ENCODE results near the gene PDE4D. TPM values are rescaled to one million over a fixed set of nuclear protein-coding genes. Genes with fewer than 3 reads are reported as not detected.

PDE4D gene
- total RNA-seq, 1 donor from 2014 or later, result 50.0 TPM

DNA sequence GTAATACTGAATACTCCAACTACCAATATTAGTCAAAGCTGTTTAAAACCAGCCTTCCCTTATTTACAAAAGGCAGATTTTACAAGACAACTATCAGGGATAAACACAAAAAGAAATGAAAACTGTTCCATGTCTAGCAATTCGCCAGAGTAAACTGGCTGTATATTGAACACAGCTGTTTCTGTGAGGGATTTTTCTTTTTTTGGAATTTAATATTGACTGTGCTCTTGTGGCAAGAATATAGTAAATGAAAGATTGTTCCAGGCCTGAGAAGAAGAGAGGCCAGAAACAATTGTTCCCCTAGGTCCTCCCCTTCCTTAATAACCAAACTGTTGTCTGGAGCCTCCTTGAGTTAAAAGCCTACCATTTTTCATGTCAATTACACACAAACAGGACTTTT is 188.6 kb downstream of the PDE4D start:
- TF ChIP-seq, protein P1, sequence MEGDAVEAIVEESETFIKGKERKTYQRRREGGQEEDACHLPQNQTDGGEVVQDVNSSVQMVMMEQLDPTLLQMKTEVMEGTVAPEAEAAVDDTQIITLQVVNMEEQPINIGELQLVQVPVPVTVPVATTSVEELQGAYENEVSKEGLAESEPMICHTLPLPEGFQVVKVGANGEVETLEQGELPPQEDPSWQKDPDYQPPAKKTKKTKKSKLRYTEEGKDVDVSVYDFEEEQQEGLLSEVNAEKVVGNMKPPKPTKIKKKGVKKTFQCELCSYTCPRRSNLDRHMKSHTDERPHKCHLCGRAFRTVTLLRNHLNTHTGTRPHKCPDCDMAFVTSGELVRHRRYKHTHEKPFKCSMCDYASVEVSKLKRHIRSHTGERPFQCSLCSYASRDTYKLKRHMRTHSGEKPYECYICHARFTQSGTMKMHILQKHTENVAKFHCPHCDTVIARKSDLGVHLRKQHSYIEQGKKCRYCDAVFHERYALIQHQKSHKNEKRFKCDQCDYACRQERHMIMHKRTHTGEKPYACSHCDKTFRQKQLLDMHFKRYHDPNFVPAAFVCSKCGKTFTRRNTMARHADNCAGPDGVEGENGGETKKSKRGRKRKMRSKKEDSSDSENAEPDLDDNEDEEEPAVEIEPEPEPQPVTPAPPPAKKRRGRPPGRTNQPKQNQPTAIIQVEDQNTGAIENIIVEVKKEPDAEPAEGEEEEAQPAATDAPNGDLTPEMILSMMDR (conservative IDR thresholded peaks at IDR 0.05), result no peak
- Mint-ChIP-seq H3K27me3 (no peaks in the 10 kb centered on the region), H3K9me3 (no peaks in the 10 kb centered on the region), H3K4me3 (no peak overlapping the region), H3K27ac (no peak overlapping the region), H3K36me3 (peaks cover 9% of the 10 kb centered on the region), H3K4me1 (ENCODE audit: unreplicated experiment) (peaks cover 27% of the 10 kb centered on the region)
- no peak for DNase-seq (ENCODE audit: extremely low spot score, unreplicated experiment)

DNA sequence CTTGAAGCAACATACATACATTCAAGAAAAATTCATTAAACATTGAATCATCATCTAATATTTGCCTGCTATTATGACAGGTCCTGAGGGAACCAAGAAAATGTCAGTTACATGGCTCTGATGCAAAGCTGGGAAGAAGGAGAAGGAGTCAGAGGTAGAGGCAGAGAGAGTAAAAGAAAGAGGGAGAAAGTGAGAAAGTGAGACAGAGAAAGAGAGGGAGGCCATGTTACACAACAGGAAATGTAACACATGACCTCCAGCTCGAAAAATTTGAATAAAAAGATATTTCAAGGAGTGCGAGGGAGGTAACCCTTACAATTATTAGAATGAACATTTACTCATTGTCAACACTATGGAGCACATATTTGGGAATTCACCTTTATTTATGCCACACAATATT is 189.7 kb downstream of the PDE4D start:
- no peaks in the 10 kb centered on the region for H3K27me3 Mint-ChIP-seq
- DNase-seq (ENCODE audit: extremely low spot score, unreplicated experiment), result no peak
- peaks cover 16% of the 10 kb centered on the region for H3K4me1 Mint-ChIP-seq (ENCODE audit: unreplicated experiment)
- no peak overlapping the region for H3K27ac Mint-ChIP-seq
- no peaks in the 10 kb centered on the region for H3K9me3 Mint-ChIP-seq
- TF ChIP-seq, protein P1 (conservative IDR thresholded peaks at IDR 0.05), result no peak
- no peak overlapping the region for H3K4me3 Mint-ChIP-seq
- H3K36me3 Mint-ChIP-seq, result peaks cover 9% of the 10 kb centered on the region

DNA sequence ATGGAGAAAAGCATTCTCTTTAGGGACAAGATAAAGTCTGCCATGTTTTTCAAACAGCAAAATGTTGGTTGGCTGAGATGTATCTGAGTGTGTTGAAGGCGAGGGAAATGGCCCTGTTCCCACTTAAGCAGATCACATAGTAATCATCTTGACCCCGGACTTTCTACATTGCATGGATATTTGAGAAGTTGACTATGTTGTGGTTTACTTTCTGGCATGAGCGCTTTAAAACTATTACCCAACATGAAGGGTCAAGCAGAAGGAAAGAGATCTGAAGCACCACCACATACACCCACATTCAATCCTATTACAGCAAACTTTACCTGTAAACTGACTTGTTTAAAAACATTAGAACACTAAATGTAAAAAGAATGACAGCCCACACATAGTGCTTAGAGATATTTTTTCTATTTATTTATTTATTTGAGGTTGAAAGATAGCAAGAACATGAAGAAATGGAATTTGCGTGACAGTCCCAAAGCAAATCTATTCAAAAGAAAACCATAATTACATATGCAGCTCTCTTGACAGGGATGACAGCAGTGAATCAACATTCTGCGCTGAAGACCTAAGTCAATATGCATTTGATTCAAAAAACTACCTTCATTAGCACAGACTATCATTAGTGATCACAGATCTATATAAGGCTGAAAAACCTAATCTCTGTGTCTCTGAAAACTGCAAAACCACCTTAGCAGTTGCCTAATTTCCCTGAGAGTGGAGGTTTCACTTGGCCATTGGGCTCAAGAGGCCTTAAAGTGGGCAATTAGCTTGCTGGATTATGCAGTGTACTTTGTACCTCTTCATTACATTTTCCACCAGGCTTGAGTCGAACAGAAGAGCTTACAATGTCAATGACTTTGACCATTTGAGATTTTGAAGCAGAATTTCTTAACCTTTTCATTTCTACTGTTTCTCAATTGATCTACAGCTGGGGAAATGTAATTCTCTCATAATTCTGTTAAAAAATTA is 195.0 kb downstream of the PDE4D start:
- H3K36me3 Mint-ChIP-seq, result peaks cover 13% of the 10 kb centered on the region
- DNase-seq (ENCODE audit: extremely low spot score, unreplicated experiment), result no peak
- peaks cover 10% of the 10 kb centered on the region for H3K4me1 Mint-ChIP-seq (ENCODE audit: unreplicated experiment)
- TF ChIP-seq, protein P1 (conservative IDR thresholded peaks at IDR 0.05), result no peak
- no peak overlapping the region for H3K27ac Mint-ChIP-seq
- no peaks in the 10 kb centered on the region for H3K9me3 Mint-ChIP-seq
- H3K4me3 Mint-ChIP-seq, result no peak overlapping the region
- no peaks in the 10 kb centered on the region for H3K27me3 Mint-ChIP-seq

DNA sequence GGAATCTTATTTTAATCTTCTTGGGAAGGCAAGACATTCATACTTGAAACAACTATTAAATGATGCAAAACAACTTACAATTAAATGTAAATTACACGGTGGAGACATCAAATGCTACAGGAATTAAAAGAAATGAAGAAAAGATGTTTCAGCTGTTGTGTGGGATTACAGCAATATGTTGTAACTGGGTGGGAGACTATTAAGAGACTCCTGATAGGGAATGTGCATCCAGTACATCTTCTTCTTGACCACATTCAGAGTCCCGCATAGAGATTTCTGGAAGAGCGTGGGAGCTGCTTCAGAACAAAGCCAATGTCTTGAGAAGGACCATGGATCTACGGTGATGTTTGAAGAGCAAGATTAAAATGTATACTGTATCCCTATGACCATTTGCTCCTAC is 199.1 kb downstream of the PDE4D start:
- Mint-ChIP-seq H3K9me3 (no peaks in the 10 kb centered on the region), H3K27ac (no peak overlapping the region), H3K36me3 (peaks cover 8% of the 10 kb centered on the region), H3K4me1 (ENCODE audit: unreplicated experiment) (peaks cover 12% of the 10 kb centered on the region), H3K27me3 (no peaks in the 10 kb centered on the region), H3K4me3 (no peak overlapping the region)
- DNase-seq (ENCODE audit: extremely low spot score, unreplicated experiment), result no peak
- TF ChIP-seq, protein P1 (conservative IDR thresholded peaks at IDR 0.05), result no peak

DNA sequence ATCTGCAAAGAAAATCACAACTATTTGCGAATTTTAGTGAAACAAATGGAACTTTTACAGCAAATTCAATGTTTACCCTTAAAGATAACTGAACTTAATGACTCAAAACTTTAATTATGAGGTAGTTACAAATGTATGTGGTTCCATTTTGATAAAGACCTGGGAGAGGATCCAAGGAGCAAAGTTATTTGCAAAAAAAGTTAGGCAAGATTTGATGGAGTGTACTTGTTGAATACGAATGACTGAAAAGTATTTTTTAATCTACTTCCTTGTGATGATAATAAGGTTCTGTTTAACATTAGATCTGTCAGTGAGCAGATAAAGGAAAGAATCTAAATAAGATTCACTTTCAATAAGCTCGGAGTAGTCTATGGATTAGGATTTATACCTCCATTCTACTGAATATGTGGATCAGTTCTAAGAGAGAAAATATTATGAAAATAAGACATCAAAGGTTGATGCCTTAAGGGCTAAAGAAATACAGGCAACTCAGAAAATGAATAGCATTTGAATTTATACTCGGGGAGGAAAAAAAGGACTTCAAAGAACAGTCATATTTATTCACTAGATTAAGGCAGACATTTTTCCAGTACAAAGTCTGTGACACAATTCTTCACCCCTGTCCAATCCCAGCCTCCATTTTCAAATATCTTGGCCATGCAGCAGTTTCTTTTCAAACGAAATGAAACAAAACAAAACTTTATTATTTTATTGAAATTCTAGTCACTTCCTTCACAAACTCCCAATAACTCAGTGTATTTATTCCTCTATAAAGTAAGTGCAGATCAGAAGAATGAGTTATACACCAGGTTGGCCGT is 199.8 kb downstream of the PDE4D start:
- no peak for DNase-seq (ENCODE audit: extremely low spot score, unreplicated experiment)
- Mint-ChIP-seq H3K4me1 (ENCODE audit: unreplicated experiment) (peaks cover 12% of the 10 kb centered on the region), H3K4me3 (no peak overlapping the region), H3K36me3 (peaks cover 8% of the 10 kb centered on the region), H3K9me3 (no peaks in the 10 kb centered on the region), H3K27ac (peak overlapping the region; percentile 21), H3K27me3 (no peaks in the 10 kb centered on the region)
- TF ChIP-seq, protein P1 (conservative IDR thresholded peaks at IDR 0.05), result no peak

All from type B pancreatic cell (in vitro differentiated cells).